ENCODE measurements around the gene ARF3. TPM values are rescaled to one million over a fixed set of nuclear protein-coding genes. Genes with fewer than 3 reads are reported as not detected.

Gene ARF3
- total and polyA plus RNA-seq, 2 of the 13 experiments (the other 11 are each of a cell fraction or from before 2014, with no cell fraction given): 53.8 to 57.9 TPM

- TF ChIP-seq, protein P1, sequence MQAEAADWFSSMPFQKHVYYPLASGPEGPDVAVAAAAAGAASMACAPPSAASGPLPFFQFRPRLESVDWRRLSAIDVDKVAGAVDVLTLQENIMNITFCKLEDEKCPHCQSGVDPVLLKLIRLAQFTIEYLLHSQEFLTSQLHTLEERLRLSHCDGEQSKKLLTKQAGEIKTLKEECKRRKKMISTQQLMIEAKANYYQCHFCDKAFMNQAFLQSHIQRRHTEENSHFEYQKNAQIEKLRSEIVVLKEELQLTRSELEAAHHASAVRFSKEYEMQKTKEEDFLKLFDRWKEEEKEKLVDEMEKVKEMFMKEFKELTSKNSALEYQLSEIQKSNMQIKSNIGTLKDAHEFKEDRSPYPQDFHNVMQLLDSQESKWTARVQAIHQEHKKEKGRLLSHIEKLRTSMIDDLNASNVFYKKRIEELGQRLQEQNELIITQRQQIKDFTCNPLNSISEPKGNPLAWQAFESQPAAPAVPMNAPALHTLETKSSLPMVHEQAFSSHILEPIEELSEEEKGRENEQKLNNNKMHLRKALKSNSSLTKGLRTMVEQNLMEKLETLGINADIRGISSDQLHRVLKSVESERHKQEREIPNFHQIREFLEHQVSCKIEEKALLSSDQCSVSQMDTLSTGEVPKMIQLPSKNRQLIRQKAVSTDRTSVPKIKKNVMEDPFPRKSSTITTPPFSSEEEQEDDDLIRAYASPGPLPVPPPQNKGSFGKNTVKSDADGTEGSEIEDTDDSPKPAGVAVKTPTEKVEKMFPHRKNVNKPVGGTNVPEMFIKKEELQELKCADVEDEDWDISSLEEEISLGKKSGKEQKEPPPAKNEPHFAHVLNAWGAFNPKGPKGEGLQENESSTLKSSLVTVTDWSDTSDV (CRISPR knock-in tag; IDR thresholded peaks at IDR 0.05): peak; percentile 98; the same call in 1 of the 2 replicates
- no peak for TF ChIP-seq ZKSCAN5 (CRISPR knock-in tag; IDR thresholded peaks at IDR 0.05)
- no peak for TF ChIP-seq GLMP (CRISPR knock-in tag; IDR thresholded peaks at IDR 0.05; ENCODE audit: borderline replicate concordance)
- no peak for TF ChIP-seq ATF1 (CRISPR knock-in tag; IDR thresholded peaks at IDR 0.05)
- TF ChIP-seq, protein P2, sequence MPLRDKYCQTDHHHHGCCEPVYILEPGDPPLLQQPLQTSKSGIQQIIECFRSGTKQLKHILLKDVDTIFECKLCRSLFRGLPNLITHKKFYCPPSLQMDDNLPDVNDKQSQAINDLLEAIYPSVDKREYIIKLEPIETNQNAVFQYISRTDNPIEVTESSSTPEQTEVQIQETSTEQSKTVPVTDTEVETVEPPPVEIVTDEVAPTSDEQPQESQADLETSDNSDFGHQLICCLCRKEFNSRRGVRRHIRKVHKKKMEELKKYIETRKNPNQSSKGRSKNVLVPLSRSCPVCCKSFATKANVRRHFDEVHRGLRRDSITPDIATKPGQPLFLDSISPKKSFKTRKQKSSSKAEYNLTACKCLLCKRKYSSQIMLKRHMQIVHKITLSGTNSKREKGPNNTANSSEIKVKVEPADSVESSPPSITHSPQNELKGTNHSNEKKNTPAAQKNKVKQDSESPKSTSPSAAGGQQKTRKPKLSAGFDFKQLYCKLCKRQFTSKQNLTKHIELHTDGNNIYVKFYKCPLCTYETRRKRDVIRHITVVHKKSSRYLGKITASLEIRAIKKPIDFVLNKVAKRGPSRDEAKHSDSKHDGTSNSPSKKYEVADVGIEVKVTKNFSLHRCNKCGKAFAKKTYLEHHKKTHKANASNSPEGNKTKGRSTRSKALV (CRISPR knock-in tag; IDR thresholded peaks at IDR 0.05): peak; percentile 38; the same call in 1 of the 2 replicates
- peak; percentile 92 for TF ChIP-seq SMAD9 (CRISPR knock-in tag; IDR thresholded peaks at IDR 0.05)
- peak; percentile 83 for TF ChIP-seq MXD1 (CRISPR knock-in tag; IDR thresholded peaks at IDR 0.05)
- TF ChIP-seq ZFP90 (CRISPR knock-in tag; IDR thresholded peaks at IDR 0.05; ENCODE audit: borderline replicate concordance): peak; percentile 91; the same call in 1 of the 2 replicates
- TF ChIP-seq, protein P3, sequence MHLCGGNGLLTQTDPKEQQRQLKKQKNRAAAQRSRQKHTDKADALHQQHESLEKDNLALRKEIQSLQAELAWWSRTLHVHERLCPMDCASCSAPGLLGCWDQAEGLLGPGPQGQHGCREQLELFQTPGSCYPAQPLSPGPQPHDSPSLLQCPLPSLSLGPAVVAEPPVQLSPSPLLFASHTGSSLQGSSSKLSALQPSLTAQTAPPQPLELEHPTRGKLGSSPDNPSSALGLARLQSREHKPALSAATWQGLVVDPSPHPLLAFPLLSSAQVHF (CRISPR knock-in tag; IDR thresholded peaks at IDR 0.05): peak; percentile 92
- peak; percentile 39; the same call in 1 of the 2 replicates for TF ChIP-seq NR0B2 (CRISPR knock-in tag; IDR thresholded peaks at IDR 0.05)
- TF ChIP-seq ZNF10 (CRISPR knock-in tag; IDR thresholded peaks at IDR 0.05; ENCODE audit: borderline replicate concordance, low read depth): no peak
- TF ChIP-seq ZNF180 (CRISPR knock-in tag; IDR thresholded peaks at IDR 0.05; ENCODE audit: borderline replicate concordance, low read depth): no peak
- TF ChIP-seq ZNF703 (CRISPR knock-in tag; IDR thresholded peaks at IDR 0.05; ENCODE audit: borderline replicate concordance): peak; percentile 96
- peak; percentile 23; the same call in 1 of the 2 replicates for TF ChIP-seq PREB (CRISPR knock-in tag; IDR thresholded peaks at IDR 0.05)
- no peak for TF ChIP-seq ZNF44 (CRISPR knock-in tag; IDR thresholded peaks at IDR 0.05)
- TF ChIP-seq LCORL (IDR thresholded peaks at IDR 0.05): no peak
- TF ChIP-seq LCORL (CRISPR knock-in tag; IDR thresholded peaks at IDR 0.05): no peak
- TF ChIP-seq POLR2AphosphoS2 (IDR thresholded peaks at IDR 0.05; ENCODE audit: low read depth, low read length): no peak
- TF ChIP-seq GABPA (IDR thresholded peaks at IDR 0.05; ENCODE audit: low read depth, low read length): no peak
- TF ChIP-seq GABPA (CRISPR knock-in tag; IDR thresholded peaks at IDR 0.05; ENCODE audit: low read depth): no peak
Measured at GRCh38 chr12:48998497-48999353, 41.4 kb upstream of the ARF3 start (continued).

Data from HepG2 (cell line).